IPS-18a (cell line): Measurements from ENCODE around the gene POLL.

Experiments
- H3K27ac ChIP-seq: one replicate; pipeline ENCODE4 v1.5.1; 2013; ENCODE audit warnings: low read length
- H3K27me3 ChIP-seq: one replicate; pipeline ENCODE4 v1.6.1; 2013; ENCODE audit warnings: mild to moderate bottlenecking, low read length; ENCODE audit not compliant: control insufficient read depth, insufficient read depth
- H3K36me3 ChIP-seq: one replicate; pipeline ENCODE4 v1.6.1; 2013; ENCODE audit warnings: low read depth, low read length; ENCODE audit not compliant: control insufficient read depth
- H3K4me1 ChIP-seq: one replicate; pipeline ENCODE4 v1.6.1; 2013; ENCODE audit warnings: low read depth, low read length; ENCODE audit not compliant: control insufficient read depth
- H3K4me3 ChIP-seq: one replicate; pipeline ENCODE4 v1.5.1; 2013; ENCODE audit warnings: low read length
- H3K9ac ChIP-seq: one replicate; pipeline ENCODE4 v1.6.1; 2013; ENCODE audit warnings: mild to moderate bottlenecking, low read length, moderate library complexity
- H3K9me3 ChIP-seq: one replicate; pipeline ENCODE4 v1.6.1; 2013; ENCODE audit warnings: low read depth, low read length; ENCODE audit not compliant: control insufficient read depth

POLL gene

DNA sequence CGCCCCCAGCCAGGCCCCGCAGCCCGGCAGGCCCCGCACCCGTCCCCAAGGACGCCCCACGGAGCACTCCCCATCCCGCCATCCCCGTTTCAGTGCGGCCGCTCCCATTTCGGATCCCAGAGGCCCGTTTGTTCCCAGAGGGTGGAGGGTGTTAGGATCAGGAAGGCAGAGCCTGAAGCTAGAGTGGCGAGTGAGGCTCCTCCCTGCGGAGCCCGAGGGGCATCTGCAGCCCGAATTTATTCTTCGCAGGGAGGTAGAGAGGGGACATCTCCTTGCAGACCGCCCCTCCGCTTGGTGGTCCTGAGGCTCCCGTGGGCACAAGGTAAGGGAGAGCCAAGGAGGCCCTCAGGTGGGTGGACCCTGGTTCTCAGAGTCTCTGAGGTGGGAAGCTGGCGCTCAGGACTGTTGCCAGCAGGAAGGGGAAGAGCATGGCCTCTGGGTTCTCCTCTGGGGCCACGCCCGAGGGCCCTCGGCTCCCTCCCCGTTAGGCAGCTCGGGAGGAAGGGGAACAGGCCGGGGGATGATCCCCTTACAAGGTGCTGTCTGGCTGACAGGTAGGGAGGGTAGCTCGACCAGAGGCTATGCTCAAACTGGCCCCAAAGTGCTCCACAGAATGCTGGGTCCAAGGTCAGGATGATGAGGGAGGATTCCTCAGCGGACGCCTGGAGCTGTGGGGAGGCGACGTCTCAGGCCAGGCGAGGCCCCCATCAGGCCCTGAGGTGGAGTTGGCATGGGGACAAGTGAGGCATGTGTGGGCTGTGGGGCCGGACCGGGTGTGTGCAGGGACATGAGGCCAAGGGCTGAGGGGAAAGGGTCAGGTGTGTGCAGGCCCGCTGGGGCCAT lies 17.4 kb downstream of the POLL start:
- Histone ChIP-seq H3K36me3 (no peaks in the 10 kb centered on the region), H3K9ac (no peak overlapping the region), H3K4me3 (peak overlapping the region; percentile 72), H3K27ac (no peak overlapping the region), H3K4me1 (no peaks in the 10 kb centered on the region), H3K27me3 (peaks cover 73% of the 10 kb centered on the region), H3K9me3 (no peaks in the 10 kb centered on the region)

DNA sequence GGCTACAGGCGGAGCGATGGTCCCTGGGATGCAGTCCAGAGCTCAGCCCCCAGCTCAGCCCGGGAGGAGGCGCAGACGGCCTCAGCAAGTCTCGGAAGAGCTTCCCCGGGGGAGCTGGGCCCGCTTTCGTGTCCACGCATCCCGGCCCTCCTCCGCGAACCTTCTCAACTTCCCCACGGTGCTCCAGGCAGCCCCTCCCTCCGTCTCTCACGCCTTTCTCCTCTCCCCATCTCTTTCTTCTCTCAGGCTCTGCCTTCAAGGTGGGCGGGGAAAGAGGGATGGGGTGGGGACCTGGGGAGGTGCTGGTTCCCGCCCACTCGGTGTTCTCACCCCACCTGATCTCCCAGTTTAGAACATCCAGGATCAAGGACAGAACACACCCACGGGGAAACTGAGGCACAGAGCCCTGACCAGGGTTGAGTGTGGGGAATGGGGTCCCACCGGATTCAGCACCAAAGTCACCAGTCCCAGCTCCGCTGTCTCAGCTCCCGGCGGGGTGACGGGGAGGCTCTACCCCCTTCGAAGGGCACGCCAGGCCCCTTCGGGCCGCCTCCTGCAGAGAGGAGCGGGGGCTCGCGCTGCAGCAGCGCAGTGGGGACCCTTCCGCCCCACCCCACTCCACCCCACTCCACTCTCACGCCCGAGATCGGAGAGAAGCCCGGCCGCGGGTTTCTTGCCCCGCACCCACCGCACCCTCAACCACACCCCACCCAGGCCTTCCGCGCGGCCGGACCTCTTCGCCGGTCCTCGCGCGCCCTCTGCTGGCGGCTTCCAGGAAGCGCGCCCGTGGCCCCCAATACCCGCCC lies 18.2 kb downstream of the POLL start:
- Histone ChIP-seq H3K4me3 (peak overlapping the region; percentile 72), H3K9ac (peak overlapping the region; percentile 10), H3K27ac (no peak overlapping the region), H3K4me1 (no peaks in the 10 kb centered on the region), H3K36me3 (no peaks in the 10 kb centered on the region), H3K27me3 (peaks cover 80% of the 10 kb centered on the region), H3K9me3 (no peaks in the 10 kb centered on the region)

DNA sequence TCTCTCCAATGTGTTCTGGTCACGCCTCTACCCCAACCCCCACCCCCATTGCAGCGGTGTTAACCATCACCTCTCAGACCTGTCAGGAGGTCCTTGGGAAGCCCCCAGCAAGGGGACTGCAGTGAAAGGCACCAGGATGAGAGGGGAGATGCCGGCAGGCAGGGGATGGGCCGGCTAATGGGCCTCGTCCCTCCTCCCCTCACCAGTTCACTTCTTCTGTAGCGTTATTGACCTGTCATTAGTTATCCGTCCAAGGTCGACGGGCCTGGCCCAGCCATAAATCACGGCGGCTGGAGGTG lies 18.8 kb downstream of the POLL start:
- Histone ChIP-seq H3K36me3 (no peaks in the 10 kb centered on the region), H3K27ac (no peak overlapping the region), H3K4me1 (no peaks in the 10 kb centered on the region), H3K27me3 (peaks cover 80% of the 10 kb centered on the region), H3K4me3 (peak overlapping the region; percentile 72), H3K9ac (no peak overlapping the region), H3K9me3 (no peaks in the 10 kb centered on the region)

DNA sequence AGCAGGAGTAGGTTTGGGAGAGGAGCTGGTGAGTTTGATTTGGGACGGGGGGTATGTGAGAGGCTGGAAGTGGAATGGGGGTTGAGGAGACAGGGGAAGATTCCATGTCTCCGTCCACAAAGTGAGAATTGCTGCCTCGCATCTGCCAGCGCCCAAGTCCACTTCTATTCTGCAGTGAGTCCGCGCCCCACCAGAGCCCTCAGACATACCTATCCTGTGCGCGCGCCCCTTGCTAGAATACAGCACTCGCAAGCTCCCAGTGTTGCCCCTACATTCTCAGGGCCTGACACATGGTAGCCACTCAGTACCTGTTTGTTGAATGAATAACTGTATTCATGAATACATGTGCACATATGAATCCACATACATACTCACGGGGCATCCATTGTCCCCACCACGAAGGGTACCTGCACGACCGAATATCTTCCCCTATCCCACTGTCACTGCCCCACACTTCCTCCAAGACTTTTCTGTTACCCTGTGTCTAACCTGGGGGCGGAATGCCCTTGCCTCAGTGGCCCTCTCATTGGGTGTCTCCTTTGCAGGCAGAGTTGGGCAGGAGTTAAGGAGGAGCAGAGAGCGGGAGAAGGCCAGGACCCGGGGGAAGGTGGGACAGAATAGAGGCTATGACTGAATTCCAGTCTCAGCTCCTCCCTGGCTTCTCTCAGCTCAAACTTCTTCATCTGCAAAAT lies 19.9 kb downstream of the POLL start:
- Histone ChIP-seq H3K36me3 (no peaks in the 10 kb centered on the region), H3K27me3 (peaks cover 82% of the 10 kb centered on the region), H3K4me3 (no peak overlapping the region), H3K27ac (no peak overlapping the region), H3K9me3 (no peaks in the 10 kb centered on the region), H3K4me1 (no peaks in the 10 kb centered on the region), H3K9ac (no peak overlapping the region)

GRCh38 chr10:101567165-101568006 lies 20.7 kb downstream of the POLL start:
- Histone ChIP-seq H3K4me1 (no peaks in the 10 kb centered on the region), H3K27me3 (peaks cover 75% of the 10 kb centered on the region), H3K9me3 (no peaks in the 10 kb centered on the region), H3K27ac (no peak overlapping the region), H3K36me3 (no peaks in the 10 kb centered on the region), H3K9ac (no peak overlapping the region), H3K4me3 (no peak overlapping the region)

- Histone ChIP-seq H3K4me3 (no peak overlapping the region), H3K36me3 (no peaks in the 10 kb centered on the region), H3K9ac (no peak overlapping the region), H3K27ac (no peak overlapping the region), H3K4me1 (no peaks in the 10 kb centered on the region), H3K27me3 (peaks cover 67% of the 10 kb centered on the region), H3K9me3 (no peaks in the 10 kb centered on the region)
Measured at GRCh38 chr10:101566333-101567164, 21.5 kb downstream of the POLL start.

DNA sequence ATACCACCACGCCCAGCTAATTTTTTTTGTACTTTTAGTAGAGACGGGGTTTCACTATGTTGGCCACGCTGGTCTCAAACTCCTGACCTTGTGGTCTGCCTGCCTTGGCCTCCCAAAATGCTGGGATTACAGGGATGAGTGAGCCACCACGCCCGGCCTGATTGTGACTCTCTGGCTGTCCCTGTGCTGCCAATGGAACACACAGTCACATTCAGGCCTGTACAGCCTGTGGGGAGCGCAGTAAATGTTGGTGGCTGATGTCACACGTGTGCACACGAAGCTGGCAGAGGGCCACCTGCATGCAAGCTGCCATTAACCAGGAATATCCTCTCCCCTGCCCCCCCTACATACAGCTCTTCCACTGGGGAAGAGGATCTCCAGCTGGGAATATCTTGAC lies 22.1 kb downstream of the POLL start:
- no peak overlapping the region for H3K9ac ChIP-seq
- no peak overlapping the region for H3K4me3 ChIP-seq
- H3K27ac ChIP-seq, result no peak overlapping the region
- no peaks in the 10 kb centered on the region for H3K9me3 ChIP-seq
- H3K27me3 ChIP-seq, result peaks cover 61% of the 10 kb centered on the region
- H3K4me1 ChIP-seq, result no peaks in the 10 kb centered on the region
- H3K36me3 ChIP-seq, result no peaks in the 10 kb centered on the region

- Histone ChIP-seq H3K4me3 (no peak overlapping the region), H3K9me3 (no peaks in the 10 kb centered on the region), H3K27me3 (peaks cover 56% of the 10 kb centered on the region), H3K9ac (no peak overlapping the region), H3K4me1 (no peaks in the 10 kb centered on the region), H3K27ac (no peak overlapping the region), H3K36me3 (no peaks in the 10 kb centered on the region)
Measured at GRCh38 chr10:101565370-101565900, 22.6 kb downstream of the POLL start.

- H3K36me3 ChIP-seq, result no peaks in the 10 kb centered on the region
- no peaks in the 10 kb centered on the region for H3K9me3 ChIP-seq
- no peak overlapping the region for H3K9ac ChIP-seq
- peaks cover 50% of the 10 kb centered on the region for H3K27me3 ChIP-seq
- no peak overlapping the region for H3K4me3 ChIP-seq
- H3K27ac ChIP-seq, result no peak overlapping the region
- no peaks in the 10 kb centered on the region for H3K4me1 ChIP-seq
Measured at GRCh38 chr10:101564490-101564991, 23.5 kb downstream of the POLL start.

DNA sequence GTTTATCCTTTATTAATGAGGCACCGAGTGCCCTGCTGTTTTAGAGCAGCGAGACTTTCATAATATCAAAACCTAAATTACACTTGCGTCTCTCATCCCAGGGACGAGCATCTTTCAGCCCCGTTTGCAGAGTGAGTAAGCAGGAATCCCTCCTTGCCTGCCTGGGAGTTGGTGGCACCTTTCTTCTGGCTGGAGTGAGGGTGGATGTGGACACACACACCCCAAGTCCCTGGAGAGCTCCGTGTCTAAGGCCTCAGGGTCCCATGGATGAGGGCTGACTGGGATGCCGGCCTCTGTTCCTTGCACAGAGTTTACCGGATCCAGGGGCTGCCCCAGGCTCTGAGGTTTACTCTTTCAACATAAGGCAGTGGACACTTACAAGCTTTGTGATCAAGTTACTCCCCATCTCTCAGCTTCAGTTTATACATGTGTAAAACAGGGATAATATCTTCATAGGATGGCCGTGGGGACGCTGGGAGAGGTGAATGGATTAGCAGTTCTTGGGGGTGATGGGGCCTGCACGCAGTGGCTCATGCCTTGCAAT lies 24.5 kb downstream of the POLL start:
- Histone ChIP-seq H3K27me3 (peaks cover 40% of the 10 kb centered on the region), H3K9me3 (no peaks in the 10 kb centered on the region), H3K27ac (no peak overlapping the region), H3K4me1 (no peaks in the 10 kb centered on the region), H3K9ac (no peak overlapping the region), H3K36me3 (no peaks in the 10 kb centered on the region), H3K4me3 (no peak overlapping the region)
